H1 (cell line): ENCODE data around the gene DGKI. TPM values are rescaled to one million over a fixed set of nuclear protein-coding genes. Genes with fewer than 3 reads are reported as not detected.

Source experiments
- CTCF ChIA-PET: fragments of 300-600 bp; sonication (Branson Sonifier 250); formaldehyde crosslinking; loops from one replicate; lab custom pipeline; 2021; ENCODE audit not compliant: partially characterized antibody; lab: Charles Lee
- POLR2A ChIA-PET: fragments of 300-600 bp; sonication (Branson Sonifier 250); formaldehyde crosslinking; loops from one replicate; lab custom pipeline; 2021; ENCODE audit warnings: inconsistent platforms; ENCODE audit not compliant: partially characterized antibody; lab: Charles Lee
- DNase-seq, 2 experiments: peaks; one replicate each; pipeline versions ENCODE4 v3.0.0 to v3.0.0-alpha.2; 2010 to 2022; ENCODE audit warnings: low spot score in 2 of 2, low read depth in 1 of 2, mixed read lengths in 1 of 2
- FAIRE-seq: peaks from 2 replicates; lab custom pipeline; 2011; peaks lifted over from hg19 to GRCh38; lab: Jason Lieb, UNC
- H2AFZ ChIP-seq: 2 replicates; pipeline ENCODE4 v1.8.1; 2012; ENCODE audit warnings: low read length, inconsistent platforms
- H2AK5ac ChIP-seq: 2 replicates; pipeline ENCODE4 v1.6.1; 2013; ENCODE audit warnings: low read depth, low read length
- H2BK120ac ChIP-seq: replicated peaks from 2 replicates; pipeline ENCODE3; 2013; ENCODE audit warnings: low read depth, low read length, inconsistent platforms
- H2BK12ac ChIP-seq: 2 replicates; pipeline ENCODE4 v1.6.1; 2013; ENCODE audit warnings: low read depth, low read length
- H2BK15ac ChIP-seq: 2 replicates; pipeline ENCODE4 v1.6.1; 2013; ENCODE audit warnings: low read length
- H2BK20ac ChIP-seq: 2 replicates; pipeline ENCODE4 v1.6.1; 2013; ENCODE audit warnings: low read length
- H2BK5ac ChIP-seq: 2 replicates; pipeline ENCODE4 v1.6.1; 2013; ENCODE audit warnings: low read depth, low read length
- H3K14ac ChIP-seq: 2 replicates; pipeline ENCODE4 v1.6.1; 2013; ENCODE audit warnings: inconsistent platforms; ENCODE audit not compliant: insufficient read length
- H3K18ac ChIP-seq: 2 replicates; pipeline ENCODE4 v1.6.1; 2013; ENCODE audit warnings: low read length; ENCODE audit errors: extremely low read depth
- H3K23ac ChIP-seq: 2 replicates; pipeline ENCODE4 v1.6.1; 2013; ENCODE audit warnings: inconsistent platforms; ENCODE audit not compliant: insufficient read length
- H3K23me2 ChIP-seq: 2 replicates; pipeline ENCODE4 v1.6.1; 2013; ENCODE audit warnings: low read depth, low read length
- H3K27ac ChIP-seq: 2 replicates; pipeline ENCODE4 v1.6.1; 2011; ENCODE audit warnings: low read depth, low read length, inconsistent platforms
- H3K27me3 ChIP-seq, 4 experiments: replicated peaks in 1 of 4; 1 replicate in 1 of 4; 2 replicates in 3 of 4; pipeline versions ENCODE4 v1.6.1 to v1.8.1; 2011 to 2013; ENCODE audit warnings: low read length in 3 of 4, mild to moderate bottlenecking in 3 of 4, inconsistent platforms in 2 of 4, mixed read lengths in 2 of 4, moderate library complexity in 1 of 4; ENCODE audit not compliant: control insufficient read depth in 3 of 4, insufficient read depth in 3 of 4; ENCODE audit errors: extremely low read depth in 1 of 4
- H3K36me3 ChIP-seq, 4 experiments: 2 replicates each; pipeline versions ENCODE4 v1.6.1 to v1.8.1; 2011 to 2013; ENCODE audit warnings: mild to moderate bottlenecking in 4 of 4, low read length in 3 of 4, moderate library complexity in 2 of 4, control low read depth in 1 of 4, inconsistent platforms in 1 of 4; ENCODE audit not compliant: insufficient read depth in 4 of 4, control insufficient read depth in 2 of 4
- H3K4ac ChIP-seq: replicated peaks from 2 replicates; pipeline ENCODE3; 2013; ENCODE audit warnings: low read length, low read depth, mixed read lengths, inconsistent platforms; ENCODE audit not compliant: insufficient read length
- H3K4me1 ChIP-seq, 4 experiments: replicated peaks in 1 of 4; 1 replicate in 1 of 4; 2 replicates in 3 of 4; pipeline versions ENCODE4 v1.6.1 to v1.8.1; 2011 to 2013; ENCODE audit warnings: low read length in 3 of 4, inconsistent platforms in 2 of 4, mixed read lengths in 1 of 4; ENCODE audit not compliant: insufficient read depth in 4 of 4, control insufficient read depth in 3 of 4
- H3K4me2 ChIP-seq, 2 experiments: 2 replicates each; pipeline versions ENCODE4 v1.6.1 to v1.8.1; 2011 to 2013; ENCODE audit warnings: low read depth in 2 of 2, low read length in 2 of 2, control low read depth in 1 of 2, inconsistent platforms in 1 of 2, mild to moderate bottlenecking in 1 of 2; ENCODE audit not compliant: insufficient read depth in 1 of 2
- H3K4me3 ChIP-seq, 4 experiments: fragments of 200-600, 300-600 bp in 1 of 4; sonication (generic), shearing (Covaris generic), sonication (Bioruptor Twin) in 1 of 4; 2 replicates each; pipeline versions ENCODE4 v1.5.1 to v1.8.1; 2011 to 2016; ENCODE audit warnings: low read length in 4 of 4, low read depth in 3 of 4, control low read depth in 2 of 4, inconsistent platforms in 2 of 4, mild to moderate bottlenecking in 2 of 4, mixed read lengths in 1 of 4, moderate library complexity in 1 of 4; ENCODE audit not compliant: insufficient read depth in 2 of 4; ENCODE audit errors: extremely low read depth in 1 of 4
- H3K56ac ChIP-seq: replicated peaks from 2 replicates; pipeline ENCODE3; 2013; ENCODE audit warnings: low read depth, mild to moderate bottlenecking, mixed read lengths, low read length, inconsistent platforms; ENCODE audit not compliant: insufficient read length
- H3K79me1 ChIP-seq: 2 replicates; pipeline ENCODE4 v1.6.1; 2013; ENCODE audit warnings: low read depth, low read length, control low read depth
- H3K79me2 ChIP-seq, 2 experiments: 2 replicates each; pipeline versions ENCODE4 v1.6.1 to v1.8.1; 2012 to 2013; ENCODE audit warnings: low read length in 2 of 2, mild to moderate bottlenecking in 2 of 2, inconsistent platforms in 1 of 2; ENCODE audit not compliant: insufficient read depth in 2 of 2, control insufficient read depth in 1 of 2
- H3K9ac ChIP-seq, 4 experiments: replicated peaks in 1 of 4; 1 replicate in 1 of 4; 2 replicates in 3 of 4; pipeline versions ENCODE4 v1.6.1 to v1.8.1; 2011 to 2013; ENCODE audit warnings: low read depth in 3 of 4, low read length in 3 of 4, control low read depth in 2 of 4, mild to moderate bottlenecking in 2 of 4, moderate library complexity in 2 of 4, inconsistent platforms in 1 of 4; ENCODE audit errors: extremely low read depth in 1 of 4
- H3K9me3 ChIP-seq, 2 experiments: 2 replicates each; pipeline versions ENCODE4 v1.6.1 to v1.8.1; 2012 to 2013; ENCODE audit warnings: mild to moderate bottlenecking in 2 of 2, moderate library complexity in 2 of 2, control low read depth in 1 of 2, inconsistent platforms in 1 of 2, low read depth in 1 of 2, low read length in 1 of 2, mixed read lengths in 1 of 2; ENCODE audit not compliant: insufficient read depth in 2 of 2
- H4K20me1 ChIP-seq, 2 experiments: replicated peaks in 1 of 2; 2 replicates each; pipeline versions ENCODE3 to v1.8.1; 2011 to 2013; ENCODE audit warnings: inconsistent platforms in 2 of 2, low read length in 2 of 2, mild to moderate bottlenecking in 1 of 2; ENCODE audit not compliant: insufficient read depth in 2 of 2, control insufficient read depth in 1 of 2
- H4K5ac ChIP-seq: 2 replicates; pipeline ENCODE4 v1.6.1; 2013; ENCODE audit warnings: low read length, low read depth, mixed read lengths, inconsistent platforms; ENCODE audit not compliant: insufficient read length
- H4K8ac ChIP-seq: 2 replicates; pipeline ENCODE4 v1.8.0; 2013; ENCODE audit warnings: mild to moderate bottlenecking, moderate library complexity, low read length, inconsistent platforms; ENCODE audit not compliant: insufficient read depth; ENCODE audit errors: extremely low read depth
- H4K91ac ChIP-seq: replicated peaks from 2 replicates; pipeline ENCODE3; 2013; ENCODE audit warnings: low read length, mixed read lengths, inconsistent platforms; ENCODE audit not compliant: insufficient read length
- CTBP2 ChIP-seq: IDR thresholded peaks from 2 replicates; pipeline ENCODE4 v1.7.0; 2011; ENCODE audit warnings: borderline replicate concordance, mild to moderate bottlenecking, moderate library complexity, mixed read lengths, low read length; ENCODE audit not compliant: insufficient read depth, insufficient read length
- HDAC2 ChIP-seq, 2 experiments: fragments of 300-600 bp in 1 of 2; sonication (generic) in 1 of 2; IDR thresholded peaks; 2 replicates each; pipeline ENCODE4 v1.6.1; 2011 to 2012; ENCODE audit warnings: low read depth in 2 of 2, low read length in 2 of 2, mild to moderate bottlenecking in 2 of 2, moderate library complexity in 2 of 2, borderline replicate concordance in 1 of 2, inconsistent platforms in 1 of 2
- JUN ChIP-seq: IDR thresholded peaks from 2 replicates; pipeline ENCODE4 v1.6.1; 2011; ENCODE audit warnings: low read depth, mild to moderate bottlenecking, improper control_type of control experiment, low read length
- MAX ChIP-seq: IDR thresholded peaks from 2 replicates; pipeline ENCODE4 v1.6.1; 2012; ENCODE audit warnings: inconsistent platforms
- PHF8 ChIP-seq: fragments of 200-600 bp; sonication (generic); conservative IDR thresholded peaks from 2 replicates; pipeline ENCODE4 v1.7.1; 2012; ENCODE audit warnings: low read depth, mild to moderate bottlenecking, inconsistent platforms, low read length, moderate library complexity
- POLR2A ChIP-seq, 2 experiments: IDR thresholded peaks; 1 replicate in 1 of 2; 2 replicates in 1 of 2; pipeline ENCODE4 v1.6.1; 2011; ENCODE audit warnings: low read depth in 2 of 2, low read length in 2 of 2, mild to moderate bottlenecking in 2 of 2; ENCODE audit errors: control extremely low read depth in 1 of 2
- RBBP5 ChIP-seq: IDR thresholded peaks from 2 replicates; pipeline ENCODE4 v1.7.1; 2012; ENCODE audit warnings: low read depth, mild to moderate bottlenecking, inconsistent platforms, low read length, moderate library complexity, borderline replicate concordance
- RNF2 ChIP-seq: fragments of 200-900, 300-1000 bp; sonication (generic); IDR thresholded peaks from 2 replicates; pipeline ENCODE4 v1.7.1; 2016; ENCODE audit warnings: borderline replicate concordance, low read depth, mild to moderate bottlenecking, antibody characterized with exemption, low read length; ENCODE audit not compliant: poor library complexity, severe bottlenecking; ENCODE audit errors: missing control alignments
- RXRA ChIP-seq: IDR thresholded peaks from 2 replicates; pipeline ENCODE4 v1.6.1; 2011; ENCODE audit warnings: low read depth, mild to moderate bottlenecking, low read length, moderate library complexity; ENCODE audit not compliant: insufficient read depth
- SP4 ChIP-seq: IDR thresholded peaks from 2 replicates; pipeline ENCODE4 v1.6.1; 2012; ENCODE audit warnings: low read length, inconsistent platforms
- SRF ChIP-seq: IDR thresholded peaks from 2 replicates; pipeline ENCODE4 v1.6.1; 2011; ENCODE audit warnings: mild to moderate bottlenecking, low read depth, low read length, moderate library complexity
- TBP ChIP-seq: IDR thresholded peaks from 2 replicates; pipeline ENCODE4 v1.6.1; 2011; ENCODE audit warnings: low read depth, low read length, improper control_type of control experiment
- TCF12 ChIP-seq: IDR thresholded peaks from 2 replicates; pipeline ENCODE4 v1.6.1; 2011; ENCODE audit warnings: low read depth, mild to moderate bottlenecking, low read length
- ZNF274 ChIP-seq: IDR thresholded peaks from 2 replicates; pipeline ENCODE4 v1.7.0; 2012; ENCODE audit warnings: low read length, borderline replicate concordance; ENCODE audit errors: extremely low read depth
- WGBS, 2 experiments: shearing (Covaris generic) in 1 of 2; methylation state at CpG; one replicate each; pipeline versions ENCODE4 v1.1.6 to v1.1.7; 2013 to 2015; ENCODE audit warnings: low lambda C conversion rate in 2 of 2, mixed read lengths in 2 of 2, inconsistent platforms in 1 of 2, low coverage in 1 of 2, missing lambda C conversion rate in 1 of 2; ENCODE audit not compliant: insufficient replicate concordance in 2 of 2, insufficient coverage in 1 of 2, insufficient read length in 1 of 2; ENCODE audit errors: extremely low coverage in 1 of 2, missing lambda C conversion rate in 1 of 2; 5-methylcytosine and 5-hydroxymethylcytosine counted together
- polyA plus RNA-seq, 7 experiments: library from polyadenylated mRNA; depleted of rRNA in 3 of 7; stranded (reverse) in 5 of 7; unstranded in 2 of 7; fragments of >200 nt in 5 of 7; fragments of 200-250 nt in 2 of 7; gene quantifications; 1 replicate in 5 of 7; 2 replicates in 1 of 7; 4 replicates in 1 of 7; pipeline versions ENCODE4 v1.2.1 to v1.2.3, GENCODE V29; 2011 to 2013; ENCODE audit warnings: missing spikeins in 2 of 7, mixed read lengths in 2 of 7
- total RNA-seq: library from RNA; stranded (reverse); fragmentation: NEBNext Ultra II Directional; extraction: Animal tissue kit (Norgen Biotek cat#: 25700); gene quantifications from 2 replicates; pipeline ENCODE4 v1.2.1, GENCODE V29; 2021

DGKI gene
- total and polyA plus RNA-seq, 2 of the 8 experiments (the other 6 are each of a cell fraction or from before 2014, with no cell fraction given): 0.20 to 0.71 TPM

- no peaks in the 10 kb centered on the region for H4K20me1 ChIP-seq
- H2AFZ ChIP-seq: no peak overlapping the region
- no peak overlapping the region for H3K9ac ChIP-seq
- H2BK12ac ChIP-seq: no peak overlapping the region
- H4K5ac ChIP-seq: no peak overlapping the region
- no peak overlapping the region for H2BK5ac ChIP-seq
- H3K27ac ChIP-seq: no peak overlapping the region
- H3K4me2 ChIP-seq: no peak overlapping the region
- no peaks in the 10 kb centered on the region for H3K27me3 ChIP-seq
- no peak overlapping the region for H4K91ac ChIP-seq
- no peak overlapping the region for H3K56ac ChIP-seq
- H3K23me2 ChIP-seq: peaks cover 3% of the 10 kb centered on the region; the same call in 1 of the 2 replicates
- no peak overlapping the region for H3K23ac ChIP-seq
- 92% methylated on average over 1 of the region's 1 CpG; no CpG with 5 or more reads in 1 of the 2 experiments for WGBS, 2 experiments
- no peak for FAIRE-seq
- no peak overlapping the region for H2BK20ac ChIP-seq
- POLR2A ChIA-PET: no interaction called here
- CTCF ChIA-PET: interaction anchor here (1.0 to 1.6 kb wide), 2 partner anchors 202 to 986 kb away, joined by 3 to 4 read pairs; no protein-coding TSS in a partner anchor
- no peak overlapping the region for H3K4ac ChIP-seq
- H3K9me3 ChIP-seq: peaks cover 20% of the 10 kb centered on the region in 2 experiments
- H2BK15ac ChIP-seq: no peak overlapping the region
- H2AK5ac ChIP-seq: no peak overlapping the region
- no peak for DNase-seq
- no peak overlapping the region for H3K4me3 ChIP-seq
- H2BK120ac ChIP-seq: no peak overlapping the region
- no peaks in the 10 kb centered on the region for H3K79me2 ChIP-seq
- no peak overlapping the region for H3K14ac ChIP-seq
- no peaks in the 10 kb centered on the region for H3K79me1 ChIP-seq
- peaks cover 0 to 6% (median 0%) of the 10 kb centered on the region in 4 experiments; a peak in 3 of 8 replicates for H3K36me3 ChIP-seq
- H3K18ac ChIP-seq: no peak overlapping the region
- no peak overlapping the region for H4K8ac ChIP-seq
- H3K4me1 ChIP-seq: no peaks in the 10 kb centered on the region
- TF ChIP-seq HDAC2 (IDR thresholded peaks at IDR 0.05; ENCODE audit: borderline replicate concordance in 1 of 2, low read depth in 2 of 2, low read length in 2 of 2): no peak
- no peak for TF ChIP-seq PHF8
- no peak for TF ChIP-seq TCF12
- no peak for TF ChIP-seq SRF
- TF ChIP-seq POLR2A (IDR thresholded peaks at IDR 0.05; ENCODE audit: control extremely low read depth in 1 of 2, low read depth in 2 of 2, low read length in 2 of 2): no peak
- no peak for TF ChIP-seq CTBP2
- no peak for TF ChIP-seq MAX
- TF ChIP-seq RNF2: no peak
- TF ChIP-seq SP4: no peak
- no peak for TF ChIP-seq RXRA
- TF ChIP-seq TBP: no peak
- no peak for TF ChIP-seq JUN
- TF ChIP-seq ZNF274: no peak
- no peak for TF ChIP-seq RBBP5
Observed at GRCh38 chr7:137828456-137828855, 18.3 kb downstream of the DGKI start.
